Loucy (cell line): ENCODE data around the gene LCA5L.

Source experiments
- H2AFZ ChIP-seq: fragments of 200-600 bp; sonication (generic); 2 replicates; pipeline ENCODE4 v1.6.0; 2016; ENCODE audit warnings: antibody characterized with exemption, mild to moderate bottlenecking, low read length, moderate library complexity
- H3F3A ChIP-seq: fragments of 200-600 bp; 2 replicates; pipeline ENCODE4 v1.6.0; 2016; ENCODE audit warnings: antibody characterized with exemption, low read depth, mild to moderate bottlenecking
- H3K27me3 ChIP-seq: fragments of 200-600 bp; sonication (generic); 2 replicates; pipeline ENCODE4 v1.6.1; 2014; ENCODE audit warnings: low read length, mild to moderate bottlenecking; ENCODE audit not compliant: insufficient read depth, poor library complexity, severe bottlenecking
- H3K36me3 ChIP-seq: fragments of 200-600 bp; sonication (generic); 2 replicates; pipeline ENCODE4 v1.6.1; 2016; ENCODE audit warnings: low read length; ENCODE audit not compliant: insufficient read depth
- H3K4me1 ChIP-seq: fragments of 200-600 bp; sonication (generic); 2 replicates; pipeline ENCODE4 v1.5.1; 2014; ENCODE audit warnings: low read length, mild to moderate bottlenecking; ENCODE audit not compliant: insufficient read depth, poor library complexity, severe bottlenecking
- H3K4me2 ChIP-seq: fragments of 200-600 bp; sonication (generic); 2 replicates; pipeline ENCODE4 v1.6.0; 2014; ENCODE audit warnings: antibody characterized with exemption, low read length, low read depth, mild to moderate bottlenecking; ENCODE audit not compliant: poor library complexity, severe bottlenecking
- H3K4me3 ChIP-seq: fragments of 200-600 bp; sonication (generic); 2 replicates; pipeline ENCODE4 v1.5.1; 2014; ENCODE audit warnings: low read length, mild to moderate bottlenecking, mixed read lengths; ENCODE audit not compliant: poor library complexity, severe bottlenecking
- H3K79me2 ChIP-seq: fragments of 200-600 bp; sonication (generic); 2 replicates; pipeline ENCODE4 v1.6.1; 2014; ENCODE audit warnings: low read length; ENCODE audit not compliant: insufficient read depth
- H3K9ac ChIP-seq: fragments of 200-600 bp; sonication (generic); 2 replicates; pipeline ENCODE4 v1.6.0; 2014; ENCODE audit warnings: mild to moderate bottlenecking, low read depth, low read length, moderate library complexity; ENCODE audit not compliant: poor library complexity, severe bottlenecking
- H3K9me2 ChIP-seq: fragments of 200-600 bp; sonication (generic); replicated peaks from 2 replicates; pipeline ENCODE4 v1.6.1; 2016; ENCODE audit warnings: low read depth, low read length, mixed read lengths
- H3K9me3 ChIP-seq: fragments of 200-600 bp; sonication (generic); 2 replicates; pipeline ENCODE4 v1.6.1; 2014; ENCODE audit warnings: mild to moderate bottlenecking, antibody characterized with exemption, low read length, low read depth; ENCODE audit not compliant: insufficient read depth
- H4K20me1 ChIP-seq: fragments of 200-600 bp; sonication (generic); 2 replicates; pipeline ENCODE4 v1.6.0; 2014; ENCODE audit warnings: antibody characterized with exemption, low read length, mild to moderate bottlenecking; ENCODE audit not compliant: insufficient read depth, poor library complexity, severe bottlenecking
- CTCF ChIP-seq: fragments of 200-600 bp; sonication (generic); conservative IDR thresholded peaks from 2 replicates; pipeline ENCODE4 v1.5.1; 2014; ENCODE audit warnings: mild to moderate bottlenecking, antibody characterized with exemption, low read length
- EZH2phosphoT487 ChIP-seq: fragments of 200-600 bp; IDR thresholded peaks from 2 replicates; pipeline ENCODE4 v1.6.1; 2018; ENCODE audit warnings: antibody characterized with exemption, mild to moderate bottlenecking, moderate library complexity, borderline replicate concordance

Gene LCA5L

GRCh38 chr21:39452970-39453342, 7.4 kb upstream of the LCA5L start:
- TF ChIP-seq CTCF (no peak), EZH2phosphoT487 (no peak)
- Histone ChIP-seq H3K9me2 (no peaks in the 10 kb centered on the region), H3K79me2 (no peaks in the 10 kb centered on the region), H2AFZ (no peak overlapping the region), H3K27me3 (peaks cover 6% of the 10 kb centered on the region), H3K4me3 (no peak overlapping the region), H3K36me3 (no peaks in the 10 kb centered on the region), H3K4me1 (no peaks in the 10 kb centered on the region), H4K20me1 (no peaks in the 10 kb centered on the region), H3K4me2 (no peak overlapping the region), H3K9me3 (no peaks in the 10 kb centered on the region), H3K9ac (no peak overlapping the region), H3F3A (no peaks in the 10 kb centered on the region)

- Histone ChIP-seq H3K4me1 (no peaks in the 10 kb centered on the region), H3F3A (no peaks in the 10 kb centered on the region), H3K9me2 (no peaks in the 10 kb centered on the region), H3K9me3 (no peaks in the 10 kb centered on the region), H3K9ac (no peak overlapping the region), H3K4me2 (no peak overlapping the region), H3K27me3 (peaks cover 8% of the 10 kb centered on the region), H3K4me3 (no peak overlapping the region), H3K36me3 (no peaks in the 10 kb centered on the region), H4K20me1 (no peaks in the 10 kb centered on the region), H3K79me2 (no peaks in the 10 kb centered on the region), H2AFZ (no peak overlapping the region)
- TF ChIP-seq EZH2phosphoT487 = no peak
- no peak for TF ChIP-seq CTCF
Observed at GRCh38 chr21:39452207-39452969, 6.8 kb upstream of the LCA5L start.

GRCh38 chr21:39451332-39452206, 6.0 kb upstream of the LCA5L start, which contains the start of gene SH3BGR:
Gene SH3BGR (plus strand): TSS chr21:39451970. CDS start chr21:39452097, 127 bp downstream.
- H2AFZ ChIP-seq = no peak within 1 kb of the TSS
- no peaks in the 10 kb centered on the region for H4K20me1 ChIP-seq
- no peaks in the 10 kb centered on the region for H3K79me2 ChIP-seq
- peaks cover 8% of the 10 kb centered on the region for H3K27me3 ChIP-seq
- no peaks in the 10 kb centered on the region for H3K9me2 ChIP-seq
- no peaks in the 10 kb centered on the region for H3F3A ChIP-seq
- no peak within 1 kb of the TSS for H3K9ac ChIP-seq
- peaks cover 5% of the 10 kb centered on the region for H3K4me1 ChIP-seq
- no peak within 1 kb of the TSS for H3K4me3 ChIP-seq
- no peak within 1 kb of the TSS for H3K4me2 ChIP-seq
- no peaks in the 10 kb centered on the region for H3K36me3 ChIP-seq
- TF ChIP-seq EZH2phosphoT487 = no peak
- no peak for TF ChIP-seq CTCF
- H3K9me3 ChIP-seq = no peaks in the 10 kb centered on the region
